ENCODE data around the gene DTX4.

The DTX4 gene

DNA sequence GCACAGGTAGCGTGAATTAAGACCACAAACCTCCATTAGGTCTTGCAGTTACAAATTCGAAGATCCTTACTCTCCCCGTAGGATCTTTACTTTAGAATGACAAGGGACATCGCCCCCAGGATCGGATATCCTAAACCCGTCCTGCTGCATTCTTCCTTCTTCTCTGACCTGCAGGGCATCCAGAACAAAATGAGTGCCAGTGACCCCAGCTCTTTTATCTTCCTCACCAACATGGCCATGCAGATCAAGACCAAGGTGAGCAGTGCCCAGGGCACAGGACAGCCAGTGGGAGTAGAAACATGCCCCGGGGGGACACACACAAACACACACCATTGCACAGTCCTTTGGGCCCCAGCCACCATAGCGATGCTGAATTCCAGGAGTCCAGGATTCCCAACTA is 83.3 kb downstream of the DTX4 start:
- TF ChIP-seq RAD21 (IDR thresholded peaks at IDR 0.05; ENCODE audit: low read depth) (no peak), TEAD4 (IDR thresholded peaks at IDR 0.05) (no peak), FOXM1 (IDR thresholded peaks at IDR 0.05; ENCODE audit: borderline replicate concordance, low read depth) (no peak), NFIC (IDR thresholded peaks at IDR 0.05) (no peak), TCF12 (IDR thresholded peaks at IDR 0.05; ENCODE audit: low read depth) (no peak), CEBPB (IDR thresholded peaks at IDR 0.05) (no peak), EP300 (IDR thresholded peaks at IDR 0.05; ENCODE audit: borderline replicate concordance) (no peak)
- TF ChIP-seq, protein P1, sequence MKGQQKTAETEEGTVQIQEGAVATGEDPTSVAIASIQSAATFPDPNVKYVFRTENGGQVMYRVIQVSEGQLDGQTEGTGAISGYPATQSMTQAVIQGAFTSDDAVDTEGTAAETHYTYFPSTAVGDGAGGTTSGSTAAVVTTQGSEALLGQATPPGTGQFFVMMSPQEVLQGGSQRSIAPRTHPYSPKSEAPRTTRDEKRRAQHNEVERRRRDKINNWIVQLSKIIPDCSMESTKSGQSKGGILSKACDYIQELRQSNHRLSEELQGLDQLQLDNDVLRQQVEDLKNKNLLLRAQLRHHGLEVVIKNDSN (IDR thresholded peaks at IDR 0.05) = no peak
- TF ChIP-seq, protein P2, sequence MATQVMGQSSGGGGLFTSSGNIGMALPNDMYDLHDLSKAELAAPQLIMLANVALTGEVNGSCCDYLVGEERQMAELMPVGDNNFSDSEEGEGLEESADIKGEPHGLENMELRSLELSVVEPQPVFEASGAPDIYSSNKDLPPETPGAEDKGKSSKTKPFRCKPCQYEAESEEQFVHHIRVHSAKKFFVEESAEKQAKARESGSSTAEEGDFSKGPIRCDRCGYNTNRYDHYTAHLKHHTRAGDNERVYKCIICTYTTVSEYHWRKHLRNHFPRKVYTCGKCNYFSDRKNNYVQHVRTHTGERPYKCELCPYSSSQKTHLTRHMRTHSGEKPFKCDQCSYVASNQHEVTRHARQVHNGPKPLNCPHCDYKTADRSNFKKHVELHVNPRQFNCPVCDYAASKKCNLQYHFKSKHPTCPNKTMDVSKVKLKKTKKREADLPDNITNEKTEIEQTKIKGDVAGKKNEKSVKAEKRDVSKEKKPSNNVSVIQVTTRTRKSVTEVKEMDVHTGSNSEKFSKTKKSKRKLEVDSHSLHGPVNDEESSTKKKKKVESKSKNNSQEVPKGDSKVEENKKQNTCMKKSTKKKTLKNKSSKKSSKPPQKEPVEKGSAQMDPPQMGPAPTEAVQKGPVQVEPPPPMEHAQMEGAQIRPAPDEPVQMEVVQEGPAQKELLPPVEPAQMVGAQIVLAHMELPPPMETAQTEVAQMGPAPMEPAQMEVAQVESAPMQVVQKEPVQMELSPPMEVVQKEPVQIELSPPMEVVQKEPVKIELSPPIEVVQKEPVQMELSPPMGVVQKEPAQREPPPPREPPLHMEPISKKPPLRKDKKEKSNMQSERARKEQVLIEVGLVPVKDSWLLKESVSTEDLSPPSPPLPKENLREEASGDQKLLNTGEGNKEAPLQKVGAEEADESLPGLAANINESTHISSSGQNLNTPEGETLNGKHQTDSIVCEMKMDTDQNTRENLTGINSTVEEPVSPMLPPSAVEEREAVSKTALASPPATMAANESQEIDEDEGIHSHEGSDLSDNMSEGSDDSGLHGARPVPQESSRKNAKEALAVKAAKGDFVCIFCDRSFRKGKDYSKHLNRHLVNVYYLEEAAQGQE (IDR thresholded peaks at IDR 0.05; ENCODE audit: low read depth) = no peak
- TF ChIP-seq, protein P3, sequence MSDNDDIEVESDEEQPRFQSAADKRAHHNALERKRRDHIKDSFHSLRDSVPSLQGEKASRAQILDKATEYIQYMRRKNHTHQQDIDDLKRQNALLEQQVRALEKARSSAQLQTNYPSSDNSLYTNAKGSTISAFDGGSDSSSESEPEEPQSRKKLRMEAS (IDR thresholded peaks at IDR 0.05) = no peak

Measured in Ishikawa (cell line).